GM12872 (cell line): ENCODE measurements around the gene AQP12A.

Experiments used
- TF ChIP-seq, protein P1 (sequence below): IDR thresholded peaks from 3 replicates; pipeline ENCODE4 v1.5.1; 2011; ENCODE audit warnings: low read depth, mild to moderate bottlenecking, low read length, moderate library complexity; ENCODE audit not compliant: insufficient read depth

Gene AQP12A

DNA sequence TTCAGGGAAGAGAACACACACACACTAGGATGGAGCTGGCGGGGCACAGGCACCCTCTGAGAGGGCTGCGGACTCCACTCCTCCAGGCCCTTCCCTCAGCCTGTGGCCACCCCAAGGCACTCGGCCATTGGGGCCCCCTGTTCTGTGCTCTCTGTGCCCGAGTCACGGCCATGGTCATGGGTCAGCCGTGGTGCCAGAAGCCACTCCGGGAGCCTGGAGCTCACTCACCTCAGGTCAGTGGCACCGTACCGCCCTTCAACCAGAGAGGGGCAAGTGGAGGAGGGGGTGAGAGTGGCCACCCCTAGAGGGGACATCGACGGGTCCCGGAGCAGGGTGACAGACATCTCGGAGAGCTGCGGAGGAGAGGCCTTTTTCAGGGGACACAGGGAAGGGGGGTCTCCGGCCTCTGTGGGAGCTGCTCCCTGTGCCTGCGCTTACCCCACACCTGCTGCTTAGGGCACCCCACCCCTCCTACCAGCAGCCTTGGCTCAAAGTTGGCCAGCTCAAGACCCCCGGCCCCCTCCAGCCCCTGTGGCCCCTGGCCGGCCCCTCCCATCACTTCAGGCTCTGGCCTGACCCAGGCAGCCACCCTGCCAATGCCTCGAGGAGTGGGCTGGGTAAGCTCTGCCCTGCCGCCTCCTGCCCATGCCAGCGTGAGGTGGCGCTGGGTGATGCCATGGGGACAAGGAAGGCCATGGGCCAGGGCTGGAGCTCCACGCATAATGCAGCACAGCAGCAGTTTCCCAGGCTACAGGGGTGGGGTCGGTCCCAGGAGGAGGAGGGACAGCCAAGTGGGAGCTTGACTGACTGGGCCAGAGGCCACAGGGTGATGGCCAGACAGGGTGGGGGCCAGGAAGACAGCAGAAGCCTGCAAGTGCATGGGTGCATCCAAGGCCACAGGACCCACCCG, 29.3 kb downstream of the AQP12A start:
- TF ChIP-seq, protein P1, sequence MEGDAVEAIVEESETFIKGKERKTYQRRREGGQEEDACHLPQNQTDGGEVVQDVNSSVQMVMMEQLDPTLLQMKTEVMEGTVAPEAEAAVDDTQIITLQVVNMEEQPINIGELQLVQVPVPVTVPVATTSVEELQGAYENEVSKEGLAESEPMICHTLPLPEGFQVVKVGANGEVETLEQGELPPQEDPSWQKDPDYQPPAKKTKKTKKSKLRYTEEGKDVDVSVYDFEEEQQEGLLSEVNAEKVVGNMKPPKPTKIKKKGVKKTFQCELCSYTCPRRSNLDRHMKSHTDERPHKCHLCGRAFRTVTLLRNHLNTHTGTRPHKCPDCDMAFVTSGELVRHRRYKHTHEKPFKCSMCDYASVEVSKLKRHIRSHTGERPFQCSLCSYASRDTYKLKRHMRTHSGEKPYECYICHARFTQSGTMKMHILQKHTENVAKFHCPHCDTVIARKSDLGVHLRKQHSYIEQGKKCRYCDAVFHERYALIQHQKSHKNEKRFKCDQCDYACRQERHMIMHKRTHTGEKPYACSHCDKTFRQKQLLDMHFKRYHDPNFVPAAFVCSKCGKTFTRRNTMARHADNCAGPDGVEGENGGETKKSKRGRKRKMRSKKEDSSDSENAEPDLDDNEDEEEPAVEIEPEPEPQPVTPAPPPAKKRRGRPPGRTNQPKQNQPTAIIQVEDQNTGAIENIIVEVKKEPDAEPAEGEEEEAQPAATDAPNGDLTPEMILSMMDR: no peak

DNA sequence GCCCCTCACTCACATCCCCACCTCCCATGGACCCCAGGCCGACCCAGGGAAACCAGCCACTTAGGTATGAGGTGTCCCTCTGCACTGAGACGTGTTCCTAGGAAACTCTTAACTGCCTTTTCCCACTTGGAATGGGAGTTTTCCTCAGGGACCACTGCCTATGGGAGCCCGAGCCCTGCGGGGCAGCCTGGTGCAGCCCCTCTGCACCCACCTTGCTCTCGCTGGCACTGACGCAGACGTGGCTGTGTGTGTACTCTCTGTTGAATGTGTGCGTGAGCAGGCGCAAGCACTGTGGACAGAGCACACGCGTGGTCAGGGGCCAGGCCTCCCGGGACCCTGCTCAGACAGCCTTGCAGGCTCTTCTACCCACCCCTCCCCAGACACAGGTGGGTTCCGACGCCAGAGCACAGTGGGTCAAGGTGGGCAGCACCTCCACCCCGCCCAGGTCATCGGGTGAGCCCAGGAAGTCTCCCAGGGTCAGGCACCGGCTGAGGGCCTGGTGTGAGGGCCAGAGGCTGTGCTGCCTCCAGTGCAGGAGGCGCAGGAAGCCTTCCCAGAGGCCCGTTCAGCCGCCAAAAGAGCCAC, 30.0 kb downstream of the AQP12A start:
- TF ChIP-seq, protein P1: no peak

DNA sequence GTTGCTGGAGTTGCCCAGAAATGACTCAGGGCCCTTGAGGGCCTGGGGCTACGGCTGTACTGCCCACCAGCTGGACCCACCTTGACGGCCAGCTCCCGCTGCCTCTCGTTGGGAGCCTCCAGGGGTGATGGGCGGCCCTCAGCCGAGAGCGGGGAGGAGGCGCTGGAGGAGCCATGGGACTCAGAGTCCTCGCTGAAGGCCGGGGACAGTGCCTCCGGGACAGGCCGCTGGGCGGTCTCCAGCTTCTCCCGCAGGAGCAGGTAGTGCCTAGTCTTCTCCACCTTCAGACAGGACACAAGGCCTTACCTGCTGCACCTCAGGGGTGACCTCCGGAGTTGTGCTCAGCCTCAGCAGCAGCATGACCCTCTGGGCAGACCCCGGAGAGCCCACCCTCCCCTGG, 30.7 kb downstream of the AQP12A start:
- TF ChIP-seq, protein P1: no peak

DNA sequence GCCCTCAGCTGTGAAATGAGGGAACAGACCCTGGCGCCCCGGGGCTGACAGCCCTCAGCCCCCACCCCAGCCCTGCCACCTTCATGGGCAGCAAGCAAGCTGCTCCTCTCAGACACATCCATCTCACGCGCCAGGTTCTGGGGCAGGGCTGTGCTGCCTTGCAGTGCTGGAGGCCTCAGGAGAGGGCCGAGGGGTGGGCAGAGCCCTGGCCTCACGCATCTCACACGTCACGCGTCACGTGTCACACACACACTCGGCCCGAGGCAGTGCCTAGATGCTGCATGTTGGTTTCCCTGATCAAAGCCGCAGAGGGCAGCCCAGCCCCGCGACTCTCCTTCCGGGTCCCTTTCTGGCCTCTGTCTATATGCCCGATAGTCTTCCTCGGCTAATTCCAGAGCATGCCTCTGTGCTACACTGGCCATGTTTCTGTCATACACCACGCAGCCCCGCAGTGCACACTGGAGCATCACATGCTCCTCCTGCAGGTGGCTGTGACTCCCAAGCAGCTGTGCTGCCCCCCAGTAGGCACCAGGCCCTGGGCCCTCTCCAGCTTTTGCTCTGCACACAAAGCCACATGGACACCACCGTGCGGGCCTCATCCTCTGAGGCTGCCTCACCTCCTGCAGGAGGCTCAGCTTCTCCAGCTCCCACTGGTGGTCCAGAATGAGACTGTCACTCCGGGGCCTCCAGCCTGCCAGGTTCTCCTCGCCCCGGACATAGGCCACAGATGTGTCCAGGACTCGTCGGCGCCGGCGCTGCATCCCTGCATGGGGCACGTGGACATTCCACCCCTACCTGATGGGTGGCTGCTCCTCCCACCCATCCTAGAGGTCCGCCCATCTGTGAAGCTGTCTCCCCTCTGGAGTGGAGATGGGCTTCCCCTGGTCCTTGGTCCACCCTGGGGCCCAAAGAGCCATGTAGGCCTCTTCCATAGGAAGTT, 31.4 kb downstream of the AQP12A start:
- TF ChIP-seq, protein P1: no peak

DNA sequence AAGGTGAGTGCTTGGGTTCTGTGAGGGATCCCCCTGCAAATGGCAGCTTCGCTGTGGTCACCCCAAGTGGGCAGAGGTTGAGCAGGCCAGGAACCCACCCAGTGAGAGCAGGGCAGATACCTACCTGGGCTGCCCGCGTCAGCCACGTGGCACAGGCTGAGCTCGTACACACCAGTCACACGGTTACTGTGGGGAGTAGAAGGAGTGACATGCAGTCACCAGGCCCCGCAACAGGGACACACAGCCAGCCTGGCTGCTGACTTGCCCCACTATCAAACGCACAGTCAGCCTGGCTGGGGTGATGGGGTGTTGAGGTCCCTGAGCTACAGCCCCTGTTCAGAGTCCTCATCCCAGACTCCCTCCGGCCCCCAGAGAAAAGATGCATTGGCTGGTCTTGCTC, 32.2 kb downstream of the AQP12A start:
- TF ChIP-seq, protein P1: no peak

DNA sequence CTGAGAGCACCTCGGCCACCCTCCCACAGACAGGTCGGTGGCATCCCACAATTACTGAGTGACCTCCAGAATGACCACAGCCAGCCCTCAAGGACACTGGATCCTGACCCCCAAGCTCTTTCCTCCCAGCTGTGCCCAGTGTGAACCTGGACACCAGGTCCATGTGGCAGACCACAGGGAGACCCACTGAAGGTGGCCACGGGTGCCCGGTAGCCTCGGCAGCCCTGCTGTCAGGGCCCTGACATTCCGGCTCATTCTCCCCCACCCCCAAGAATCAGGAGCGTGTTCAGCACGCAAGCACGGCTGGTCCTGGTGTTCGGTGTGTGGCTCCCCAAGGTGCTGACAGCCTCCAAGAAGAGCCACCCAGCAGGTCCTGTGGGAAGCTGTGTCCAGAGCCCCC, 32.8 kb downstream of the AQP12A start:
- TF ChIP-seq, protein P1: no peak

DNA sequence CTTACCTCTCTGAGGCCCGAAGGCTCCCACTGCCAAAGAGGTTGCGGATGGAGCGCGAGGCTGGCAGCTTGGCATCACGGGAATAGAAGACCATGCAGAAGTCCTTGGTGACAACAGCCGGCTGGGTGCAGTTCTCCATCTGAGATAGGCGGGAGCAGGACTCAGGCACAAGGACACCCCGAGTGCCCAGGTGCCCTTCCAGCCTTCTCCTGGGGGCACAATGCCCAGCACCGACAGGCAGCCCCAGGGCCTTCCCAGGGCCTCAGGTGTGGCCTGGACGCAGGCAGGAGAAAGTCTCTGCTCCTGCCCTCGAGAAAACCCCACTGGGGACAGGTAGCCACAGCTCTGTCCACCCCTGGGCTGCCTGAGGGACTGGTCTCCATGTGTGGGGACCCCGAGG, 33.6 kb downstream of the AQP12A start:
- TF ChIP-seq, protein P1: no peak
